ENCODE measurements around the gene CPVL. TPM values are rescaled to one million over a fixed set of nuclear protein-coding genes. Genes with fewer than 3 reads are reported as not detected.
"Not testable (repeated sequence)": the region's sequence is repeated elsewhere in the genome, so short reads cannot be mapped to it uniquely, and the experiment has no call there.

Gene CPVL
- total RNA-seq, 2 donors from 2014 or later = 1.4 TPM; not detected in 1

DNA sequence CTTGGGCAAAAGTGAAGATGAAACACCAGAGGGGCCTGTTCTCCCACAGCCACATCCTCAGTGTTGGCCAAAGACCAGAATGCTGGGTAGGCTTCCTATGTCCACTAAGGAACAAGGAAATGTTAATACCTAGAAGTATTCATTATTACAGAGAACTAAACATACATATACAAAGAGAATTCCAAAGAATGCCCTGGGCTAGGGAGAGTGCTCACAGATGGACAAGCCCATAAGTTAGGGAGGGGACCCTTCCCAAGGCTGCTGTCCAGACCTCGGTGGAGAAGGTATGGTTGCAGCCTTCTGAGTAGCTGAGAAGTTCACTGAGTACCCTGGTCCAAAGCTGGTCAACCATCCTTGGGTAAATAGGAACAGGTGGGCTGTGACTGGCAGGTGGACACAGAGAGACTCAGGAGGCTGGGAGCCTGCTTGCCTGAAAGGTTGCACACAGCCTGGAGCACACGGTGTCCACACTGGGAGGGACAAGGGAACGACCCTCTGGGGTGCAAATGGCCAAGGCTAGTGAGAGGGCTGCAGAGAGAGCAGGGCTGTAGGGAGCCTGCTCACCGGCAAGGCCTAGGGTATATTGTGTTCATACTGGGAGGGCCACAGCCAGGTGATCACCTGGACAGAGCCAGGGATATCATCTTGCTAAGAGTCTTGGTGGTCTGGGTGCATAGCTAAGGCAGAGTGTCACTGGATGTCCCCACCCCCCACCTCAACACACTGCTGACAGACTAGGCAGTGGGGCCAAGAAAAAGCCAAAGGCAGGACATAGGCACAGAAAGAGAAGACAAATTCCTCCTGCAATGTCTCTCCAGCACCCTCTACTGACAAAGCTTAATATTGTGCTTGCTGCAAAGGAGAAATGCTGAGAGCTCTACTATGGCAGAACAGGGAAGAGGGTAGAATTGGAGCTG, 40.3 kb downstream of the CPVL start:
- Mint-ChIP-seq H3K4me3 (no peak overlapping the region), H3K9me3 (no peaks in the 10 kb centered on the region), H3K36me3 (no peaks in the 10 kb centered on the region), H3K27ac (no peak overlapping the region), H3K27me3 (peaks cover 9 to 13% of the 10 kb centered on the region in 2 donors), H3K4me1 (ENCODE audit: low read depth in 2 of 2) (peaks cover 4% of the 10 kb centered on the region in 2 donors)
- DNase-seq (ENCODE audit: low spot score) (no peak), ATAC-seq (peak; percentile 62 to 71)

DNA sequence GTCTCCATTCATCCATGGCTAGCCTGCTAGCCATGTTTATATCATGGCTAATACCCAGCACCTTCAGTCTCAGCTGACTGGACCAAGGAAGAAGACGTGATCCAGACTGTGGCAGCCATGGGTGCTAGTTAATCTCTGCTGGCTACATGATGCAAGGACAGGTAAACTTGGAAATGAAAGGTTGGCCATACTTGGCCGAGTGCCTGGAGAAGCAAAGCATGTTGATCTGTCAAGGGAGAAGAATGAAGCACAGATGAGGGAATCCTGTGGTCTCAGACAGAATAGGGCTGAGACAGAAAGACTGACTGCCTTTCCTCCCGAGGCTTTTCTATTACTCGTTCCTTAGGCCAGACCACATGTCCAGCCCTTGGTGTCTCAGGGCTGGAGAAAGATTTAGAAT, 41.1 kb downstream of the CPVL start:
- Mint-ChIP-seq H3K27ac (no peak overlapping the region), H3K4me3 (no peak overlapping the region), H3K36me3 (no peaks in the 10 kb centered on the region), H3K27me3 (peaks cover 9% of the 10 kb centered on the region in 2 donors), H3K4me1 (ENCODE audit: low read depth in 2 of 2) (peaks cover 4% of the 10 kb centered on the region in 2 donors), H3K9me3 (no peaks in the 10 kb centered on the region)
- DNase-seq (ENCODE audit: low spot score) (no peak), ATAC-seq (no peak)

- DNase-seq (ENCODE audit: low spot score) (peak; percentile 68), ATAC-seq (peak; percentile 50 to 55)
- Mint-ChIP-seq H3K9me3 (no peaks in the 10 kb centered on the region), H3K4me1 (ENCODE audit: low read depth in 2 of 2) (peaks cover 4% of the 10 kb centered on the region in 2 donors), H3K36me3 (no peaks in the 10 kb centered on the region), H3K4me3 (no peak overlapping the region), H3K27me3 (no peaks in the 10 kb centered on the region), H3K27ac (no peak overlapping the region)
Observed at GRCh38 chr7:29102558-29103151, 43.7 kb downstream of the CPVL start.

GRCh38 chr7:29100924-29101323, 45.4 kb downstream of the CPVL start:
- no peak overlapping the region for H3K27ac Mint-ChIP-seq
- no peaks in the 10 kb centered on the region for H3K27me3 Mint-ChIP-seq
- H3K4me3 Mint-ChIP-seq = no peak overlapping the region
- H3K9me3 Mint-ChIP-seq = no peaks in the 10 kb centered on the region
- H3K36me3 Mint-ChIP-seq = no peaks in the 10 kb centered on the region
- peaks cover 4% of the 10 kb centered on the region in 2 donors for H3K4me1 Mint-ChIP-seq (ENCODE audit: low read depth in 2 of 2)
- DNase-seq (ENCODE audit: low spot score) (no peak), ATAC-seq (no peak)

DNA sequence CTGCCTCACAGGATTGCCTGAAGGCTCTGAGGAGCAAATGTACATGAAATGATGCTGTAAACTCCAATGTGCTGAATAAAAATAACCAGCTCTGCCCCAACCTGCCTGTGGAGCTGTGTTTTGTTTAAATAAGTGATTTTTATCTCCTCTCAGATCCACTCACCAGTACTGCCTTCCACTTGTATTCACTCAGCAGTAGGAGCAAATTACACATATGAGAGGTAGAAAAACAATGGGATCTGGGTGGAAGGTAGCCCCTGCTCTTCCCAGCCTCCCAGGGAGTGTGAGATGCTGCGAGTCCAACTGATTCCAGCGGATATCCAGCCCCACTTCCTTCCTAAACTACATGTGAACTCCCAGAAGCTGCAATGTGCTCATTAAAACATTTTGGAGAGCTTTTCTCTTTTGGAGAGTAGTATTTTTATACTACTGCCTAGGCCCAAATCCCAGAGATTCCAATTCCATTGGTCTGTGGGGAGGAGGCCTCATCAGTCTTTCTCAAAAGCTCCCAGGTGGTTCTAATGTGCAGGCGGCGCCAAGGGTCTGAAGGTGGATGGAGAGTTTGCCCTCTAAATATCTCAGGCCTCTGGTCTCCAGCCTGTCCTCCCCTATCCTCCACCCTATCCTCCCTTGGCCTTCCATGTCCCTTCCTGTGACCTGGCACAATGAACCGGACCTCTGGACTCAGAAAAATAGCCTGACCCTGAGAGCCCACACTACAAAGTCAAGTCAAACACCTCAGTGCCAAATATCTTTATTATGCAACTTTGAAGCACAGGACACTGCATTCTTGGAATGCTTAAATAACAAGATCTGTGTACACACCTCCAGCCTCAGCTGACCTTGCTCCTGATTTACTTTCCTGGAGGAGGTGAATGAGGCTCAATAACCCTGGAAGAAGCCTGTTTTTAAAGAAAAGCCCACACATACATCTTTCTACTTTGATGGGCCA, 46.2 kb downstream of the CPVL start:
- Mint-ChIP-seq H3K27ac (no peak overlapping the region), H3K4me1 (ENCODE audit: low read depth in 2 of 2) (peaks cover 4% of the 10 kb centered on the region in 2 donors), H3K4me3 (no peak overlapping the region), H3K9me3 (no peaks in the 10 kb centered on the region), H3K27me3 (no peaks in the 10 kb centered on the region), H3K36me3 (no peaks in the 10 kb centered on the region)
- no peak for DNase-seq (ENCODE audit: low spot score)
- ATAC-seq = peak in 1 of 2 donors; percentile 40

- no peak for ATAC-seq
- H3K4me1 Mint-ChIP-seq (ENCODE audit: low read depth in 2 of 2) = peaks cover 3 to 5% of the 10 kb centered on the region in 2 donors
- no peaks in the 10 kb centered on the region for H3K9me3 Mint-ChIP-seq
- no peaks in the 10 kb centered on the region for H3K36me3 Mint-ChIP-seq
- no peak overlapping the region for H3K4me3 Mint-ChIP-seq
- no peak overlapping the region for H3K27ac Mint-ChIP-seq
- no peak for DNase-seq (ENCODE audit: low spot score)
- no peaks in the 10 kb centered on the region for H3K27me3 Mint-ChIP-seq
Observed at GRCh38 chr7:29096446-29096730, 49.9 kb downstream of the CPVL start.

GRCh38 chr7:29095631-29096445, 50.5 kb downstream of the CPVL start:
- no peak for DNase-seq (ENCODE audit: low spot score)
- peak in 1 of 2 donors; percentile 57 for ATAC-seq
- H3K4me3 Mint-ChIP-seq = no peak overlapping the region
- H3K36me3 Mint-ChIP-seq = no peaks in the 10 kb centered on the region
- H3K27me3 Mint-ChIP-seq = no peaks in the 10 kb centered on the region
- no peak overlapping the region for H3K27ac Mint-ChIP-seq
- peaks cover 7 to 8% of the 10 kb centered on the region in 2 donors for H3K4me1 Mint-ChIP-seq (ENCODE audit: low read depth in 2 of 2)
- no peaks in the 10 kb centered on the region for H3K9me3 Mint-ChIP-seq

DNA sequence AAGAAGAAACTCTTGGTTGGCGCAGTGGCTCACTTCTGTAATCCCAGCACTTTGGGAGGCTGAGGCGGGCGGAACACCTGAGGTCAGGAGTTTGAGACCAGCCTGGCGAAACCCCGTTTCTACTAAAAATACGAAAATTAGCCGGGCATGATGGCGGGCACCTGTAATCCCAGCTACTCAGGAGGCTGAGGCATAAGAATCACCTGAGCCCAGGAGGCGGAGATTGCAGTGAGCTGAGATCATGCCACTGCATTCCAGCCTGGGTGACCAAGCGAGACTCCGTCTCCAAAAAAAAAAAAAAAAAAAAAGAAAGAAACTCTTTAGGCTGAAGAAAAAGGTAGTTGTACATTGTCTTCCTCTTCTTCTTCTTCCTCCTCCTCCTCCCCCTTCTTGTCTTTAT, 53.2 kb downstream of the CPVL start:
- not testable (repeated sequence) for H3K4me3 Mint-ChIP-seq; H3K27ac Mint-ChIP-seq; H3K27me3 Mint-ChIP-seq; H3K36me3 Mint-ChIP-seq; ATAC-seq; DNase-seq (ENCODE audit: low spot score); H3K9me3 Mint-ChIP-seq
- H3K4me1 Mint-ChIP-seq (ENCODE audit: low read depth in 2 of 2) = peaks cover 7 to 14% of the 10 kb centered on the region in 2 donors

DNA sequence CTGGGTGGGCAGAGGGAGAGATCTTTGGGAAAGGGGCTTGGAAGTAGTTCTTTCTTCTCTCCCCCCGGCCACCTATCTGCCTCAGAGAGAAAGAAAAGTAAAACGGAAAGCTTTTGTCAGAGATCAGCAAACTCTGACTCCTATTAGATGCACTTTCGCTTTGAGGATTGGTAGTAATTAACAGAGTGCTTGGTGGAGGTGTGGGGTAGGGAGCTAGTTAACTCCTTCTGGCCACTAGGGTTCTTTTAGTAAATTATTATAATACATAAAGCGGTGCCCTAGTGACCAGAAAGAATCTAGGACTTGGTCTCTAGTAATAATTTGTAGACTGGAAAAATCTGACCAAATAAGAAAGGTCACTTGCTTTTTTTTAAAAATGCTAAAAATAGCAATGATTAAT, 54.6 kb downstream of the CPVL start:
- H3K27me3 Mint-ChIP-seq = no peaks in the 10 kb centered on the region
- no peaks in the 10 kb centered on the region for H3K9me3 Mint-ChIP-seq
- H3K27ac Mint-ChIP-seq = peak overlapping the region; percentile 70 to 85
- DNase-seq (ENCODE audit: low spot score) (no peak), ATAC-seq (peak; percentile 79 to 89)
- H3K36me3 Mint-ChIP-seq = no peaks in the 10 kb centered on the region
- H3K4me3 Mint-ChIP-seq = peak overlapping the region; percentile 86
- H3K4me1 Mint-ChIP-seq (ENCODE audit: low read depth in 2 of 2) = peaks cover 7 to 17% of the 10 kb centered on the region in 2 donors

DNA sequence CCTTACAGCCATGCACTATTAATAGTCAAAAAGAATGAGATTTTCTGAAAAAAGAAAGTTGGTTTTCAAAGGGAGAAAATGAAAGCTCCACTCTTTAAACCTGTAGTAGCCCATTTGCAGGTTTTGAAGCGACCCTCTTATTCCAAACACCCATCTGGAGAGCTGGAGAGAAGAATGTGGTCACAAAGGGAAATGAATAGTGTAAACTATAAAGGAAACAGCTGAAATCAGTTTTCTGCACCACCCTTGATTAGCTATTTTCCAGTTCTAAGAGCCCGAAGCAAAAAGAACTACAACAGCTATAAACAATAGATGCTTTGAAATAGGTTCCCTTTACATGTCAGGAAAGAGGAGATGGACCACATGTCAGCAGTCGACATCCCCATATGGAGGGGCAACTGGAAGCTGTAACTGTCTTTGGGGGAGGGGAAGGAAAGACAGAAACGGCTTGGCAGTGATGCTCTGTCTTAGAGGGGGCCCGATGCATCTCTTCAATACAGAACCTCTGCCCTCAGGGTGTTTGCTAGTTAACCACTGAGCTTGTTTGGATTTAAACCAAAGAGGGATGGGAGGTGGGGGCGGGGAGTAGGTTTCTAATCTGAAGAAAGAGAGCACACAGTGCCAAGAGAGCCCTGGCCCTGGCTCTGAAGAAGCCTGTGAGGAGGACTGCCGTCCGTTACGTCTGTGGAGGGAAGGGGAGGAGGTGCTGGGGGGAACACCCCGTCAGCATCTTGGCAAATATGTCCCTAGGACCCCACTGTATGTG, 55.3 kb downstream of the CPVL start:
- Mint-ChIP-seq H3K27ac (peak overlapping the region; percentile 70 to 85), H3K4me3 (peak overlapping the region; percentile 86), H3K36me3 (no peaks in the 10 kb centered on the region), H3K27me3 (no peaks in the 10 kb centered on the region), H3K9me3 (no peaks in the 10 kb centered on the region), H3K4me1 (ENCODE audit: low read depth in 2 of 2) (peaks cover 7 to 17% of the 10 kb centered on the region in 2 donors)
- DNase-seq (ENCODE audit: low spot score) (no peak), ATAC-seq (peak; percentile 32 to 64)

DNA sequence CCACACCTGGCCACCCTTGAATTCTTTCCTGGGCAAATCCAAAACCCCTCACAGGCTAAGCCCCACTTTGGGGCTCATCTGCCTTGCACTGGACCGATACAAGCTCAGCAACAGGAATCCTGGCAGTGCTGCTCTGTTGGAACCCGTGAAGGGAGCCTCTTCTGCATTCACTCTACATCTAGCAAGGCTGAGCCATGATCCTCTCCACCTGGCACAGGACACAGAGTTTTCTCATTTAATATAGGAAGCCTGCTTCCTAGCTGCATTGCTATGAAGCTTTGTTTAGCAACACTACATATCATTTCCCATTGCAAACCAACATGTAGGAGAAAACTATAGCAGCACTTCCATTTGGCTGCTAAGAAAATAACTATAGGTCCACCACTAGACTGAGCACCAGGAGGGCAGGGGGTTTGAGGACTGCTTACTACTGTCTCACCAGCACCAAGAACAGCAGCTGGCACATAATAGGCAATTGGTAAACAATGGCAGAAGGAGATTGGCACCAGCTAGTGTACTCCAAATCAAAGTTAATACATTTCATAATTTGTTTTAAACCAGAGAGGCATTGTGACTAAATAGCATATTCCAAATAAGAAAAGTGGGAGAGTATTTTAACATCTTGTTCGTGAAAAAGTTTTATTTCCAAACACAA, 56.1 kb downstream of the CPVL start:
- ATAC-seq = no peak
- no peak for DNase-seq (ENCODE audit: low spot score)
- Mint-ChIP-seq H3K36me3 (no peaks in the 10 kb centered on the region), H3K4me1 (ENCODE audit: low read depth in 2 of 2) (peaks cover 7 to 17% of the 10 kb centered on the region in 2 donors), H3K27me3 (no peaks in the 10 kb centered on the region), H3K4me3 (peak overlapping the region; percentile 86), H3K27ac (peak overlapping the region in 1 of 2 donors; percentile 85), H3K9me3 (no peaks in the 10 kb centered on the region)

DNA sequence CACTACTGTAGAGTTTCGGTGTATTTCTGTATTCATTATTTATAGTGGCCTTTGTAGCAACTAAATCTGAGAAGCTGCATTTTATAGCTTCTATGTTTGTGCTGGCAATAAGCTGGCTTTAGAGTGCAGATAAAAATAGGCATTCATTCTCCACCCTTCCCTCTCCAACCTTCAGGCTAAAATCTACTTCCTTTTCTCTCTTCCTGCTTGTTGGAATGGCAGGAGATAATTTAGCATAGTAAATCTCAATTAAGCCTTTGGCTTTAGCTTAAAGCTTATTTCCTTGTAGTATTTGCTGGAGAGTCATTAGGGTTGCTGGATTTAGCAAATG, 58.5 kb downstream of the CPVL start:
- Mint-ChIP-seq H3K9me3 (no peaks in the 10 kb centered on the region), H3K4me1 (ENCODE audit: low read depth in 2 of 2) (peaks cover 19 to 20% of the 10 kb centered on the region in 2 donors), H3K27me3 (peaks cover 0 to 2% of the 10 kb centered on the region in 2 donors), H3K27ac (peak overlapping the region in 1 of 2 donors; percentile 47), H3K4me3 (no peak overlapping the region), H3K36me3 (no peaks in the 10 kb centered on the region)
- no peak for ATAC-seq
- DNase-seq (ENCODE audit: low spot score) = no peak
